ENCODE measurements around the gene FHL3.

GRCh38 chr1:38041936-38042834 is 36.9 kb upstream of the FHL3 start:
- no peak for TF ChIP-seq POLR2A (IDR thresholded peaks at IDR 0.05)
- TF ChIP-seq, protein P1, sequence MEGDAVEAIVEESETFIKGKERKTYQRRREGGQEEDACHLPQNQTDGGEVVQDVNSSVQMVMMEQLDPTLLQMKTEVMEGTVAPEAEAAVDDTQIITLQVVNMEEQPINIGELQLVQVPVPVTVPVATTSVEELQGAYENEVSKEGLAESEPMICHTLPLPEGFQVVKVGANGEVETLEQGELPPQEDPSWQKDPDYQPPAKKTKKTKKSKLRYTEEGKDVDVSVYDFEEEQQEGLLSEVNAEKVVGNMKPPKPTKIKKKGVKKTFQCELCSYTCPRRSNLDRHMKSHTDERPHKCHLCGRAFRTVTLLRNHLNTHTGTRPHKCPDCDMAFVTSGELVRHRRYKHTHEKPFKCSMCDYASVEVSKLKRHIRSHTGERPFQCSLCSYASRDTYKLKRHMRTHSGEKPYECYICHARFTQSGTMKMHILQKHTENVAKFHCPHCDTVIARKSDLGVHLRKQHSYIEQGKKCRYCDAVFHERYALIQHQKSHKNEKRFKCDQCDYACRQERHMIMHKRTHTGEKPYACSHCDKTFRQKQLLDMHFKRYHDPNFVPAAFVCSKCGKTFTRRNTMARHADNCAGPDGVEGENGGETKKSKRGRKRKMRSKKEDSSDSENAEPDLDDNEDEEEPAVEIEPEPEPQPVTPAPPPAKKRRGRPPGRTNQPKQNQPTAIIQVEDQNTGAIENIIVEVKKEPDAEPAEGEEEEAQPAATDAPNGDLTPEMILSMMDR (IDR thresholded peaks at IDR 0.05): no peak

Measured in body of pancreas (tissue), 4 donors.